Measurements from ENCODE around the gene ZSCAN1. TPM values are rescaled to one million over a fixed set of nuclear protein-coding genes. Genes with fewer than 3 reads are reported as not detected.

The ZSCAN1 gene
- total and polyA plus RNA-seq, 12 donors, result 0.15 to 0.32 (median 0.28) TPM; not detected in 9

- H3K4me1 ChIP-seq, result peaks cover 0 to 19% (median 11%) of the 10 kb centered on the region in 9 donors
- peak overlapping the region in 9 of 10 donors; percentile 51 to 84 (median 74) for H3K4me3 ChIP-seq
- no peak for DNase-seq
- H3K27ac ChIP-seq, result peak overlapping the region in 7 of 10 donors; percentile 90 to 99 (median 95)
- intact Hi-C loops (cut with DNase I), result loop anchor here in 1 of 10 donors (5.0 kb wide), 1 partner anchor 37 kb away; the partner anchor contains the start of gene ZSCAN18
- ATAC-seq, result no peak
- peaks cover 0 to 77% (median 5%) of the 10 kb centered on the region in 11 donors for H3K9me3 ChIP-seq
- H3K36me3 ChIP-seq, result peaks cover 0 to 33% (median 13%) of the 10 kb centered on the region in 9 donors
- WGBS, 2 donors, result 66 to 89% methylated on average over 23 to 24 of the region's 24 CpGs
- H3K27me3 ChIP-seq, result no peaks in the 10 kb centered on the region
- no peak for TF ChIP-seq CTCF (IDR thresholded peaks at IDR 0.05)
These were observed 26.4 kb downstream of the ZSCAN1 start for GRCh38 chr19:58060231-58060630.

- intact Hi-C loops (cut with DNase I), result loop anchor here in 1 of 10 donors (5.0 kb wide), 1 partner anchor 34 kb away; the partner anchor contains the start of gene ZSCAN18
- DNase-seq, result no peak
- TF ChIP-seq CTCF (IDR thresholded peaks at IDR 0.05), result no peak
- no peak overlapping the region for H3K27ac ChIP-seq
- 97 to 100% methylated on average over 3 of the region's 3 CpGs for WGBS, 2 donors
- H3K27me3 ChIP-seq, result no peaks in the 10 kb centered on the region
- H3K9me3 ChIP-seq, result peaks cover 11 to 95% (median 39%) of the 10 kb centered on the region in 11 donors
- no peak for ATAC-seq
- peaks cover 11 to 68% (median 46%) of the 10 kb centered on the region in 9 donors for H3K36me3 ChIP-seq
- H3K4me3 ChIP-seq, result no peak overlapping the region
- H3K4me1 ChIP-seq, result peaks cover 0 to 12% (median 7%) of the 10 kb centered on the region in 9 donors
These were observed 29.9 kb downstream of the ZSCAN1 start for GRCh38 chr19:58063712-58064111.

GRCh38 chr19:58067240-58067912, 33.6 kb downstream of the ZSCAN1 start:
- H3K36me3 ChIP-seq, result peaks cover 11 to 90% (median 46%) of the 10 kb centered on the region in 9 donors
- no peak overlapping the region for H3K4me3 ChIP-seq
- peaks cover 11 to 100% (median 66%) of the 10 kb centered on the region in 11 donors for H3K9me3 ChIP-seq
- intact Hi-C loops (cut with DNase I), result no loop called here
- no peaks in the 10 kb centered on the region for H3K27me3 ChIP-seq
- no peak for ATAC-seq
- no peaks in the 10 kb centered on the region for H3K4me1 ChIP-seq
- no peak overlapping the region for H3K27ac ChIP-seq
- no peak for DNase-seq
- TF ChIP-seq CTCF (IDR thresholded peaks at IDR 0.05), result no peak
- 96 to 98% methylated on average over 15 of the region's 15 CpGs for WGBS, 2 donors

- H3K4me1 ChIP-seq, result no peaks in the 10 kb centered on the region
- peaks cover 0 to 36% (median 14%) of the 10 kb centered on the region in 9 donors for H3K36me3 ChIP-seq
- WGBS, 2 donors, result 92 to 93% methylated on average over 10 of the region's 10 CpGs
- no peak overlapping the region for H3K27ac ChIP-seq
- H3K27me3 ChIP-seq, result no peaks in the 10 kb centered on the region
- intact Hi-C loops (cut with DNase I), result no loop called here
- DNase-seq, result no peak
- H3K4me3 ChIP-seq, result no peak overlapping the region
- peaks cover 0 to 98% (median 25%) of the 10 kb centered on the region in 11 donors for H3K9me3 ChIP-seq
- ATAC-seq, result no peak
- TF ChIP-seq CTCF (IDR thresholded peaks at IDR 0.05), result no peak
These were observed 46.0 kb downstream of the ZSCAN1 start for GRCh38 chr19:58079792-58080191.

Data from heart right ventricle (tissue), 16 donors.